ENCODE data around the gene P4HTM. TPM values are rescaled to one million over a fixed set of nuclear protein-coding genes. Genes with fewer than 3 reads are reported as not detected.

P4HTM gene
- total RNA-seq, 2 experiments from 2014 or later = 32.7 to 32.8 TPM

- POLR2A ChIA-PET = interaction anchor here (0.5 to 9.7 kb wide), 9 partner anchors 8 to 397 kb away, joined by 3 to 135 read pairs (median 15); partner anchors contain the start of genes ARIH2, IMPDH2, P4HTM and QRICH1
Measured at GRCh38 chr3:49020330-49021212, 30.5 kb downstream of the P4HTM start.

GRCh38 chr3:49021213-49021812, 31.3 kb downstream of the P4HTM start:
- H3K36me3 Mint-ChIP-seq = peaks cover 37% of the 10 kb centered on the region
- POLR2A ChIA-PET = interaction anchor here (0.5 to 9.7 kb wide), 11 partner anchors 8 to 652 kb away, joined by 3 to 135 read pairs (median 10); partner anchors contain the start of genes ARIH2, IMPDH2, P4HTM and QRICH1
- intact Hi-C loops (cut with micrococcal nuclease) = loop anchor here (1.0 to 10.0 kb wide), 8 partner anchors 8 to 423 kb away; partner anchors contain the start of genes IMPDH2, IP6K2, QRICH1 and RHOA

More at GRCh38 chr3:49020330-49021212, 30.5 kb downstream of the P4HTM start:
- no peaks in the 10 kb centered on the region for H3K27me3 Mint-ChIP-seq
- DNase-seq = peak; percentile 55
- H3K27ac Mint-ChIP-seq = peak overlapping the region; percentile 98
- H3K36me3 Mint-ChIP-seq = peaks cover 37% of the 10 kb centered on the region
- H3K9me3 Mint-ChIP-seq = no peaks in the 10 kb centered on the region
- intact Hi-C loops (cut with micrococcal nuclease) = loop anchor here (1.0 to 10.0 kb wide), 8 partner anchors 9 to 424 kb away; partner anchors contain the start of genes IMPDH2, IP6K2, QRICH1 and RHOA
- CTCF ChIA-PET = interaction anchor here (0.5 to 6.3 kb wide), 9 partner anchors 8 to 319 kb away, joined by 3 to 88 read pairs (median 12); partner anchors contain the start of genes ARIH2, IMPDH2, P4HTM and QRICH1
- H3K4me3 Mint-ChIP-seq = peak overlapping the region; percentile 97
- H3K4me1 Mint-ChIP-seq (ENCODE audit: low read depth) = peaks cover 48% of the 10 kb centered on the region

GRCh38 chr3:49021813-49022687, 32.0 kb downstream of the P4HTM start, which contains the start of gene NDUFAF3:
TSS of gene NDUFAF3 (plus strand) at chr3:49022121. CDS start at chr3:49022145, 24 bp downstream.
- peaks cover 56% of the 10 kb centered on the region for H3K4me1 Mint-ChIP-seq (ENCODE audit: low read depth)
- H3K27me3 Mint-ChIP-seq = no peaks in the 10 kb centered on the region
- ChIA-PET POLR2A (interaction anchor here (0.5 to 9.7 kb wide), 12 partner anchors 9 to 651 kb away, joined by 3 to 135 read pairs (median 4); partner anchors contain the start of genes ARIH2, P4HTM, QRICH1 and RHOA), CTCF (interaction anchor here (0.8 to 6.3 kb wide), 17 partner anchors 9 to 427 kb away, joined by 3 to 88 read pairs (median 5); partner anchors contain the start of genes ARIH2, P4HTM, QRICH1 and USP19)
- H3K27ac Mint-ChIP-seq = peak within 1 kb of the TSS; percentile 98
- H3K36me3 Mint-ChIP-seq = peaks cover 45% of the 10 kb centered on the region
- peak; percentile 96 for DNase-seq
- no peaks in the 10 kb centered on the region for H3K9me3 Mint-ChIP-seq
- peak within 1 kb of the TSS; percentile 97 for H3K4me3 Mint-ChIP-seq
- intact Hi-C loops (cut with micrococcal nuclease) = loop anchor here (1.0 to 10.0 kb wide), 8 partner anchors 7 to 423 kb away; partner anchors contain the start of genes IMPDH2, IP6K2, QRICH1 and RHOA

More at GRCh38 chr3:49021213-49021812, 31.3 kb downstream of the P4HTM start:
- peak; percentile 99 for DNase-seq
- H3K4me1 Mint-ChIP-seq (ENCODE audit: low read depth) = peaks cover 55% of the 10 kb centered on the region
- CTCF ChIA-PET = interaction anchor here (0.5 to 6.3 kb wide), 19 partner anchors 8 to 428 kb away, joined by 3 to 88 read pairs (median 5); partner anchors contain the start of genes ARIH2, IMPDH2, P4HTM and QRICH1
- H3K27me3 Mint-ChIP-seq = no peaks in the 10 kb centered on the region
- H3K27ac Mint-ChIP-seq = peak overlapping the region; percentile 98
- H3K4me3 Mint-ChIP-seq = peak overlapping the region; percentile 97
- no peaks in the 10 kb centered on the region for H3K9me3 Mint-ChIP-seq

- H3K4me1 Mint-ChIP-seq (ENCODE audit: low read depth) = peaks cover 57% of the 10 kb centered on the region
- CTCF ChIA-PET = interaction anchor here (1.2 to 6.3 kb wide), 8 partner anchors 8 to 426 kb away, joined by 3 to 88 read pairs (median 17); partner anchors contain the start of genes P4HTM, QRICH1 and WDR6
Measured at GRCh38 chr3:49022688-49023171, 32.7 kb downstream of the P4HTM start.

GRCh38 chr3:49023775-49024174, 33.7 kb downstream of the P4HTM start:
- peak overlapping the region; percentile 58 for H3K27ac Mint-ChIP-seq
- H3K36me3 Mint-ChIP-seq = peaks cover 58% of the 10 kb centered on the region
- peaks cover 64% of the 10 kb centered on the region for H3K4me1 Mint-ChIP-seq (ENCODE audit: low read depth)
- ChIA-PET POLR2A (interaction anchor here (0.7 to 9.7 kb wide), 4 partner anchors 14 to 71 kb away, joined by 3 to 135 read pairs (median 4); partner anchors contain the start of genes P4HTM, QRICH1 and WDR6), CTCF (interaction anchor here (1.3 to 6.3 kb wide), 2 partner anchors 16 to 35 kb away, joined by 5 to 88 read pairs; partner anchors contain the start of genes P4HTM and WDR6)
- no peaks in the 10 kb centered on the region for H3K27me3 Mint-ChIP-seq
- no peaks in the 10 kb centered on the region for H3K9me3 Mint-ChIP-seq
- peak overlapping the region; percentile 97 for H3K4me3 Mint-ChIP-seq
- no peak for DNase-seq
- intact Hi-C loops (cut with micrococcal nuclease) = loop anchor here (5.0 to 10.0 kb wide), 4 partner anchors 306 to 421 kb away; partner anchors contain the start of genes IP6K2, RHOA, TCTA and USP4

More at GRCh38 chr3:49022688-49023171, 32.7 kb downstream of the P4HTM start:
- H3K27ac Mint-ChIP-seq = peak overlapping the region; percentile 98
- DNase-seq = peak; percentile 31
- peak overlapping the region; percentile 97 for H3K4me3 Mint-ChIP-seq
- intact Hi-C loops (cut with micrococcal nuclease) = loop anchor here (5.0 to 10.0 kb wide), 4 partner anchors 305 to 422 kb away; partner anchors contain the start of genes IP6K2, RHOA, TCTA and USP4
- no peaks in the 10 kb centered on the region for H3K9me3 Mint-ChIP-seq
- H3K36me3 Mint-ChIP-seq = peaks cover 50% of the 10 kb centered on the region
- no peaks in the 10 kb centered on the region for H3K27me3 Mint-ChIP-seq
- POLR2A ChIA-PET = interaction anchor here (1.0 to 9.7 kb wide), 9 partner anchors 9 to 550 kb away, joined by 3 to 135 read pairs (median 10); partner anchors contain the start of genes ARIH2, P4HTM, QRICH1 and USP4

- intact Hi-C loops (cut with micrococcal nuclease) = loop anchor here (5.0 to 10.0 kb wide), 4 partner anchors 307 to 420 kb away; partner anchors contain the start of genes IP6K2, RHOA, TCTA and USP4
- POLR2A ChIA-PET = interaction anchor here (0.7 to 9.7 kb wide), 4 partner anchors 15 to 70 kb away, joined by 3 to 135 read pairs (median 4); partner anchors contain the start of genes QRICH1 and WDR6
Measured at GRCh38 chr3:49024449-49024848, 34.4 kb downstream of the P4HTM start.

GRCh38 chr3:49025005-49025792, 35.2 kb downstream of the P4HTM start:
- CTCF ChIA-PET = interaction anchor here (1.0 to 6.3 kb wide), 2 partner anchors 36 to 69 kb away, joined by 3 to 88 read pairs; partner anchors contain the start of genes P4HTM and QRICH1
- no peaks in the 10 kb centered on the region for H3K27me3 Mint-ChIP-seq
- H3K9me3 Mint-ChIP-seq = no peaks in the 10 kb centered on the region
- H3K4me3 Mint-ChIP-seq = peak overlapping the region; percentile 18
- no peak for DNase-seq
- H3K4me1 Mint-ChIP-seq (ENCODE audit: low read depth) = peaks cover 55% of the 10 kb centered on the region
- POLR2A ChIA-PET = interaction anchor here (0.8 to 9.7 kb wide), 4 partner anchors 14 to 65 kb away, joined by 3 to 135 read pairs (median 5); partner anchors contain the start of gene WDR6
- H3K36me3 Mint-ChIP-seq = peaks cover 65% of the 10 kb centered on the region
- intact Hi-C loops (cut with micrococcal nuclease) = loop anchor here (10.0 kb wide), 3 partner anchors 320 to 420 kb away; partner anchors contain the start of genes RHOA, TCTA and USP4
- H3K27ac Mint-ChIP-seq = peak overlapping the region; percentile 24

More at GRCh38 chr3:49024449-49024848, 34.4 kb downstream of the P4HTM start:
- DNase-seq = no peak
- Mint-ChIP-seq H3K4me1 (ENCODE audit: low read depth) (peaks cover 60% of the 10 kb centered on the region), H3K27ac (no peak overlapping the region), H3K27me3 (no peaks in the 10 kb centered on the region), H3K4me3 (no peak overlapping the region), H3K36me3 (peaks cover 62% of the 10 kb centered on the region), H3K9me3 (no peaks in the 10 kb centered on the region)
- CTCF ChIA-PET = interaction anchor here (1.3 to 6.3 kb wide), 2 partner anchors 17 to 35 kb away, joined by 5 to 88 read pairs; partner anchors contain the start of genes P4HTM and WDR6

GRCh38 chr3:49025793-49026520, 35.9 kb downstream of the P4HTM start:
- peak overlapping the region; percentile 24 for H3K27ac Mint-ChIP-seq
- intact Hi-C loops (cut with micrococcal nuclease) = loop anchor here (10.0 kb wide), 3 partner anchors 319 to 419 kb away; partner anchors contain the start of genes RHOA, TCTA and USP4
- POLR2A ChIA-PET = interaction anchor here (1.1 kb wide), 2 partner anchors 15 to 18 kb away, joined by 3 to 6 read pairs; partner anchors contain the start of gene WDR6
- peak overlapping the region; percentile 18 for H3K4me3 Mint-ChIP-seq
- no peaks in the 10 kb centered on the region for H3K9me3 Mint-ChIP-seq
- no peaks in the 10 kb centered on the region for H3K27me3 Mint-ChIP-seq
- DNase-seq = no peak
- peaks cover 54% of the 10 kb centered on the region for H3K4me1 Mint-ChIP-seq (ENCODE audit: low read depth)
- CTCF ChIA-PET = interaction anchor here (1.0 to 1.2 kb wide), 3 partner anchors 8 to 68 kb away, joined by 3 read pairs; partner anchors contain the start of genes DALRD3, QRICH1 and WDR6
- H3K36me3 Mint-ChIP-seq = peaks cover 69% of the 10 kb centered on the region
